ENCODE data around the gene TCEANC2.
"Not testable (repeated sequence)": the region's sequence is repeated elsewhere in the genome, so short reads cannot be mapped to it uniquely, and the experiment has no call there.

Gene TCEANC2

GRCh38 chr1:54052934-54053744, at the start of gene TCEANC2, which contains the start of gene TMEM59:
TCEANC2 (plus strand) TSS chr1:54053608; CDS start chr1:54054423, 815 bp downstream.
TMEM59 (minus strand) TSS chr1:54053204; CDS start chr1:54053188, 16 bp downstream.
- peak; percentile 97 for DNase-seq (ENCODE audit: extremely low read depth, low read depth)
- TF ChIP-seq CTCF (IDR thresholded peaks at IDR 0.05; ENCODE audit: low read depth, low read length), result no peak

GRCh38 chr1:54003750-54004480, 49.5 kb upstream of the TCEANC2 start:
- DNase-seq (ENCODE audit: extremely low read depth, low read depth), result not testable (repeated sequence)

- no peak for TF ChIP-seq CTCF (IDR thresholded peaks at IDR 0.05; ENCODE audit: low read depth, low read length)
- no peak for DNase-seq (ENCODE audit: extremely low read depth, low read depth)
These were observed 48.8 kb upstream of the TCEANC2 start for GRCh38 chr1:54004481-54005049.

- no peak for DNase-seq (ENCODE audit: extremely low read depth, low read depth)
- no peak for TF ChIP-seq CTCF (IDR thresholded peaks at IDR 0.05; ENCODE audit: low read depth, low read length)
These were observed 46.9 kb upstream of the TCEANC2 start for GRCh38 chr1:54006508-54006907.

GRCh38 chr1:54007613-54008012, 45.8 kb upstream of the TCEANC2 start:
- no peak for TF ChIP-seq CTCF (IDR thresholded peaks at IDR 0.05; ENCODE audit: low read depth, low read length)
- no peak for DNase-seq (ENCODE audit: extremely low read depth, low read depth)

- DNase-seq (ENCODE audit: extremely low read depth, low read depth), result no peak
- TF ChIP-seq CTCF (IDR thresholded peaks at IDR 0.05; ENCODE audit: low read depth, low read length), result no peak
These were observed 44.5 kb upstream of the TCEANC2 start for GRCh38 chr1:54008876-54009275.

- DNase-seq (ENCODE audit: extremely low read depth, low read depth), result no peak
- TF ChIP-seq CTCF (IDR thresholded peaks at IDR 0.05; ENCODE audit: low read depth, low read length), result no peak
These were observed 44.0 kb upstream of the TCEANC2 start for GRCh38 chr1:54009406-54009805.
